Measurements from ENCODE around the gene GATM.

GATM gene

GRCh38 chr15:45378149-45378912 is at the start of gene GATM:
TSS of gene GATM (minus strand) at chr15:45378544. CDS start at chr15:45378453, 91 bp downstream.
- DNase-seq = no peak

DNA sequence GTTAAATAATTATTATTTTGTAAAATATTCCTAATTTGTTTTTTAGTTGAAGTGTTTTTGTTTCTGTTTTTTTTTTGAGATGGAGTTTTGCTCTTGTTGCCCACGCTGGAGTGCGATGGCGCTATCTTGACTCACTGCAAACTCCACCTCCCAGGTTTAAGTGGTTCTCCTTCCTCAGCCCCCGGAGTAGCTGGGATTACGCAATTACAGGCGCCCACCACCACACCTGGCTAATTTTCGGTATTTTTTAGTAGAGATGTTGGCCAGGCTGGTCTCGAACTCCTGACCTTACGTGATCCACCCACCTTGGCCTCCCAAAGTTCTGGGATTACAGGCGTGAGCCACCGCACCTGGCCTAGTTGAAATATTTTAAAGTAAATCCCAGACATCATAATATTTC is 48.7 kb upstream of the GATM start:
- no peak for DNase-seq

GRCh38 chr15:45425135-45425534 is 46.8 kb upstream of the GATM start:
- DNase-seq = no peak

GRCh38 chr15:45424429-45424828 is 46.1 kb upstream of the GATM start:
- no peak for DNase-seq

DNA sequence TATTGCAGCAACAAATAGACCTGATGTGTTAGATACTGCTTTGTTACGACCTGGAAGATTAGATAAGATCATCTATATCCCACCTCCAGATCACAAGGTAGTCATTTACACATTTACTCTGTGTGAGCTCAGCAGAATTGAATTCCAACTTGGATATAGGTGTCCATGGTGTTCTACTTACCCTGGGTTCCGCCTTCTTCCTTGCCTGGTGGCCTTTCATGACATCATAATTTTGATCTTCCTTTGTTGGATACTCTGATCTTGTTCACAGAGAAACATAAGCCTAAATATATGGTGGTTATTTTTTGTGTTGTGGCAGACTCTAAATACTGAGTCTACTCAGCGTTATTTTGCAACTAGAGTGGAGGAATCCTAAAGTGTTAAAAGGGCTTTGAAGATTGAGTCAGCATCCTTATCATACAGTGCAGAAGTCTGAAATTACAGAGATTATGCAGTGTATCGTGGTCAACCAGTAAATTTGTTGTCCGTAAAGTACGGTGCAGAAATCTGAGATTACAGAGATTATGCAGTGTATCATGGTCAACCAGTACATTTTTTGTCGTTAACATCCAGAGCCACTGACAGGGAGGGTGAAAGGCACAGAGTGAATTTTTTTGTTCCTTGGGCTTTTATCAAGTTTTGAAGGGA is 39.1 kb upstream of the GATM start:
- no peak for DNase-seq

DNA sequence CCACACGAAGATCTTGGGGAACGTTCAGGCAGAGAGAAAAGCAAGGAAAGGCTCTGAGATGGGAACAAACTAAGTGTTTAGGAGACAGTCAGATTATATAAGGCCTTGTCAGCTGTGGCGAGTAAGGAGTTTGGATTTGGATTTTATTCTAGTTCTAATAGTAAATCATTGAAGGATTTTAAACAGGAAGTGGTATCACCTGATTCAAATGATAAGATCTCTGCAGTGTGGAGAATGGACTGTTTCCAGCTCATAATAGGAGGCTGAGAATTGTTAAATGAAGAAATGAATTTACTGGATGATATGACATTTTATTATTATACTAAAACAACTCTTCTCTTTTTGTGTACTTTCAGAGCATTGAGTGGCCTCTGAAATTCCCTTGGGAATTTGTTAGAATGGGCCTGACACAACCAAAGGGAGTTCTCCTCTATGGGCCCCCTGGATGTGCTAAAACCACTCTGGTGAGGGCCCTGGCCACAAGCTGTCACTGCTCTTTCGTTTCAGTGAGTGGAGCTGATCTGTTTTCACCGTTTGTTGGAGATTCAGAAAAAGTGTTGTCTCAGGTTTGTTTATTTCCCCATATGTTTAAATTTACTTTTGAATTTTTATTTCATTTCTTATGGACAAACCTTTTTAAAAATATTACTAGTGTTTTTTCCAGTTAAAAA is 36.0 kb upstream of the GATM start:
- DNase-seq = no peak

GRCh38 chr15:45409596-45409995 is 31.3 kb upstream of the GATM start:
- no peak for DNase-seq

DNA sequence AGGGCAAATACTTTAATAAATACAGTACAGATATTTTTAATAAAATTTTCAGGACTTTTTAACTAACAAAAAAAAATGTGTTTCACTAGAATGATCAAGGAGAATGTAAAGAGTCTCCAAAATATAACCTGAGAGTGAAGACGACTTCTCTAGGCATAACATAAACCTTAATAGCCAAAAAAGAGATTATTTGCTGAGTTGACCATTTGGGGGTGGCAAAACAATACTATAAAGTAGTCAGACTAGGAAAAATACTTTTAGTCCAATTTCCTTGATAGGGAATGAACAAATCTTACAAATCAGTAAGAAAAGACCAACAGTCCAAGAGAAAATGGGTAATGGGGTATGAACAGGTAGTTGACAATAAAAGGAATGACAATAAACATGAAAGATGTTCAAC is 29.4 kb upstream of the GATM start:
- no peak for DNase-seq

GRCh38 chr15:45402955-45403877 is 24.9 kb upstream of the GATM start:
- DNase-seq = no peak

GRCh38 chr15:45402162-45402954 is 24.0 kb upstream of the GATM start:
- peak; percentile 90 for DNase-seq

GRCh38 chr15:45401665-45402161 is 23.4 kb upstream of the GATM start:
- DNase-seq = no peak

GRCh38 chr15:45399381-45400212 is 21.3 kb upstream of the GATM start:
- no peak for DNase-seq

DNA sequence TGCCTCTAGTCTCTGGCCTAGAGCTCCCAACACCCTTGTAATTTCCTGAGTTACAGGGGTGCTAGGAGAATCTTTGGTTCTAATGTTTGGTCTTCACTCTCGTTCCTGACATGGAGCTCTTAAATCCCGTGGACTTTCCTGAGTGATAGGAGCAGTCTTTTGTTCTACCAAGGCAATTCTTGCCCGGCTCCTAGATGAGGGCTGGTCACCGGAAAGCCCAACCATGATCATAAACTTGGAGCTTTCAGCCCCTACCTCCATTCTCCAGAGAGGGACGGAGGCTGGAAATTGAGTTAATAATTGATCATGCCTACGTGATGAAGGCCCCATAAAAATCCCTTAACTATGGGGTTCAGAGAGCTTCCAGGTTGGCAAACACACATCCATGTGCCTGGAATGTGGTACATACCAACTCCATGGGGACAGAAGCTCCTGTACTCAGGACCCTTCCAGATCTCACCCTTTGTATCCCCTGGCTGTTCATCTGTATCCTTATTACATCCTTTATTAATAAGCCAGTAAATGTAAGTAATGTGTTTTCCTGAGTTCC is 18.8 kb upstream of the GATM start:
- no peak for DNase-seq

GRCh38 chr15:45395943-45396342 is 17.6 kb upstream of the GATM start:
- no peak for DNase-seq

- DNase-seq = no peak
Observed at GRCh38 chr15:45394681-45395080, 16.3 kb upstream of the GATM start.

DNA sequence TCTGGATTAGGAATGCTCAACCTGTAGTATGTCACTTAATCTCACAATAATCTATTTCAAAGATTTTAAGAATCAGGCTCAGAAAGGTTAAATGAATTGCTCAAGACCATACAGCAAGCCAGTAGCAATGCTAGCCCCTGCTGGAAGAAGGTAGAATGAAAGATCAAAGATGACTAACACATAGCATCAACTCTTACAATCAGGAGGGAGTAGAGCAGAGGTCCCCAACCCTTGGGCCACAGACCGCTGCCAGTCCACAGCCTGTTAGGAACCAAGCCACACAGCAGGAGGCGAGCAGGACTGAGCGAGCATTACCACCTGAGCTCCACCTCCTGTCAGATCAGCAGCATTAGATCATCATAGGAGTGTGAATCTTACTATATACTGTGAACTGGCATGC is 15.5 kb upstream of the GATM start:
- DNase-seq = no peak

GRCh38 chr15:45392584-45392855 is 14.2 kb upstream of the GATM start:
- DNase-seq = no peak

DNA sequence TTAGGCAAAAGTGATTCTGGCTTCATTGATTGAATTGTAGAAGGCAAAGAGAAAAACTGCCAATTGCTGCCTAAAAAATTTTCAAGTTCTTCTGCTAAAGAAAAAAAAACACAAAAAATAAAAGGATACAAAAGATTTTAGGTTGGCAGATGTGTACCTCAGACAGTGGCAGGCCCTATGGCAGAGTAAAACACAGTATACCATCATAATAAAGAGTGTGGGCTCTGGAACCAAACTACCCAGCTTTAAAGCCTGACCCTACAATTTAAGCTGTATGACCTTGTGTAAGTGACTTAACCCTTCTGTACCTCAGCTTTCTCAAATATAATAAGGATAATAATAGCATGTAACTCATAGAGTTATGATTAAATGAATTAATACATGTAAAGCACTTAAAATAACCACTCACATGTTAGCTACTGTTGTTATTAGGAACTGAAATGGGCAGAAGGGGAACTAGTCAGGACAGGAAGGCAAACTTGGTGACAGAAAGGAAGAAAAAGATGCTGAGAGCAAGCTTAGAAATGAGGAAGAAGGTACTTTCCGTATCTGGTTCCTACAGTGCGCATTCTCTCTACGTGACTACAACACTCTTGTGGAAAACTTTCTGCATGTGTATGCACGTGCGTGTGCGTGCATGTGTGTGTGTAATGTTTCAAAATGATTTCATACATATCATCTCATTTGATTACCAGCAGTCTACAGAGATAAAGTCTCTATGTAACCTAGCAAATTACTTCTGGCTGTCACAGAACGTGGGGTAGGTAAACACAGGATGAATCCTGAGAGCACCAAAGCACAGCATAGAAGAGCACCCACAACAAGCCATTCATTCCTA is 13.6 kb upstream of the GATM start:
- no peak for DNase-seq

GRCh38 chr15:45389351-45389750 is 11.0 kb upstream of the GATM start:
- no peak for DNase-seq
